ENCODE results near the gene MCOLN1. TPM values are rescaled to one million over a fixed set of nuclear protein-coding genes. Genes with fewer than 3 reads are reported as not detected.
A peak's percentile ranks its signal among the peaks of the same experiment; 100 is the strongest.

The MCOLN1 gene
- total and polyA plus RNA-seq, 9 of the 15 experiments (the other 6 are each of a cell fraction or from before 2014, with no cell fraction given) = 0.25 to 15.4 (median 7.1) TPM

DNA sequence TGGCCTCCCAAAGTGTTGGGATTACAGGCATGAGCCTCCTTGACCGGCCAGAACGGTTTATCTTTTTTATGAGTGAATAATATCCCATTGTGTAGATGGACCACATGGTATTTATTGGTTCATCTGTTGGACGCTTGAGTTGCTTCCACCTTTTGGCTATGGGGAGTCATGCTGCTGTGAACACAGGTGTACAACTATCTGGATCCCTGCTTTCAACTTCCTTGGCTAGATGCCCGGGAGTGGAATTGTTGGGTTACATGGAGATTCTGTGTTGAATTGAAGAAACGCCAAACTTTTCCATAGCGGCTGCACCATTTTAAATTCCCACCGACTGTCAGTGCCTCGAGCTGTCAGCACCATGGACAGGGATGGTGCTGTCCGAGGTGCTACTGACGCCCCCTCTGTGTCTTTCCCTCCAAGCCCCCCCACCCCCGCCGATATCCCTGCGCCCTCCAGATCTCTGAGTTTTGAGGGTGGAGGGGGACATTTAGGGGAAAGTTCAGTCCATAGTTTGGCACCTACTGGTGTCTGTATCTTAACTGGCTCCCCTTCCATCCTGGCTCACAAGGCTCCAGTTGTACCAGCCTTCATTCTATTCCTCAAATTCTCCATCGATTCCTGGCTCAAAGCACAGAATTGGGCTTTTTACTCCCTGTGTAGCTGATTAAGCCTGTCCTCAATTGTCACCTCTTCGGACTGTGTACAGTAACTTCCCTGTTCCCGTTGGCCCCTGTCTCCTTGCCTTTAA, 40.4 kb downstream of the MCOLN1 start (continued):
- peak; percentile 98 to 99 for TF ChIP-seq SIN3A (IDR thresholded peaks at IDR 0.05; ENCODE audit: borderline replicate concordance in 2 of 2, control insufficient read depth in 1 of 2, low read depth in 2 of 2, low read length in 2 of 2)
- TF ChIP-seq, protein P1, sequence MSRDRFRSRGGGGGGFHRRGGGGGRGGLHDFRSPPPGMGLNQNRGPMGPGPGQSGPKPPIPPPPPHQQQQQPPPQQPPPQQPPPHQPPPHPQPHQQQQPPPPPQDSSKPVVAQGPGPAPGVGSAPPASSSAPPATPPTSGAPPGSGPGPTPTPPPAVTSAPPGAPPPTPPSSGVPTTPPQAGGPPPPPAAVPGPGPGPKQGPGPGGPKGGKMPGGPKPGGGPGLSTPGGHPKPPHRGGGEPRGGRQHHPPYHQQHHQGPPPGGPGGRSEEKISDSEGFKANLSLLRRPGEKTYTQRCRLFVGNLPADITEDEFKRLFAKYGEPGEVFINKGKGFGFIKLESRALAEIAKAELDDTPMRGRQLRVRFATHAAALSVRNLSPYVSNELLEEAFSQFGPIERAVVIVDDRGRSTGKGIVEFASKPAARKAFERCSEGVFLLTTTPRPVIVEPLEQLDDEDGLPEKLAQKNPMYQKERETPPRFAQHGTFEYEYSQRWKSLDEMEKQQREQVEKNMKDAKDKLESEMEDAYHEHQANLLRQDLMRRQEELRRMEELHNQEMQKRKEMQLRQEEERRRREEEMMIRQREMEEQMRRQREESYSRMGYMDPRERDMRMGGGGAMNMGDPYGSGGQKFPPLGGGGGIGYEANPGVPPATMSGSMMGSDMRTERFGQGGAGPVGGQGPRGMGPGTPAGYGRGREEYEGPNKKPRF (IDR thresholded peaks at IDR 0.05; ENCODE audit: low read depth, low read length) = no peak
- TF ChIP-seq FOXA3 (CRISPR knock-in tag; conservative IDR thresholded peaks at IDR 0.05 in 1 of 2, IDR thresholded peaks at IDR 0.05 in 1 of 2) = peak in 1 of 2 experiments; percentile 93; a peak in 2 of 4 replicates
- TF ChIP-seq FOXK1 (CRISPR knock-in tag; IDR thresholded peaks at IDR 0.05; ENCODE audit: borderline replicate concordance) = peak; percentile 99
- no peak for TF ChIP-seq BRD9 (IDR thresholded peaks at IDR 0.05; ENCODE audit: low read depth, partially characterized antibody)
- TF ChIP-seq, protein P2, sequence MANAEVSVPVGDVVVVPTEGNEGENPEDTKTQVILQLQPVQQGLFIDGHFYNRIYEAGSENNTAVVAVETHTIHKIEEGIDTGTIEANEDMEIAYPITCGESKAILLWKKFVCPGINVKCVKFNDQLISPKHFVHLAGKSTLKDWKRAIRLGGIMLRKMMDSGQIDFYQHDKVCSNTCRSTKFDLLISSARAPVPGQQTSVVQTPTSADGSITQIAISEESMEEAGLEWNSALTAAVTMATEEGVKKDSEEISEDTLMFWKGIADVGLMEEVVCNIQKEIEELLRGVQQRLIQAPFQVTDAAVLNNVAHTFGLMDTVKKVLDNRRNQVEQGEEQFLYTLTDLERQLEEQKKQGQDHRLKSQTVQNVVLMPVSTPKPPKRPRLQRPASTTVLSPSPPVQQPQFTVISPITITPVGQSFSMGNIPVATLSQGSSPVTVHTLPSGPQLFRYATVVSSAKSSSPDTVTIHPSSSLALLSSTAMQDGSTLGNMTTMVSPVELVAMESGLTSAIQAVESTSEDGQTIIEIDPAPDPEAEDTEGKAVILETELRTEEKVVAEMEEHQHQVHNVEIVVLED (CRISPR knock-in tag; IDR thresholded peaks at IDR 0.05) = no peak
- peak; percentile 100 for TF ChIP-seq NR3C1 (CRISPR knock-in tag; IDR thresholded peaks at IDR 0.05)
- TF ChIP-seq BACH1 (tag; IDR thresholded peaks at IDR 0.05) = peak; percentile 89
- TF ChIP-seq DACH1 (IDR thresholded peaks at IDR 0.05; ENCODE audit: partially characterized antibody) = no peak
- TF ChIP-seq SMARCE1 (IDR thresholded peaks at IDR 0.05) = no peak
- TF ChIP-seq ZNF316 (IDR thresholded peaks at IDR 0.05) = no peak
- TF ChIP-seq, protein P3, sequence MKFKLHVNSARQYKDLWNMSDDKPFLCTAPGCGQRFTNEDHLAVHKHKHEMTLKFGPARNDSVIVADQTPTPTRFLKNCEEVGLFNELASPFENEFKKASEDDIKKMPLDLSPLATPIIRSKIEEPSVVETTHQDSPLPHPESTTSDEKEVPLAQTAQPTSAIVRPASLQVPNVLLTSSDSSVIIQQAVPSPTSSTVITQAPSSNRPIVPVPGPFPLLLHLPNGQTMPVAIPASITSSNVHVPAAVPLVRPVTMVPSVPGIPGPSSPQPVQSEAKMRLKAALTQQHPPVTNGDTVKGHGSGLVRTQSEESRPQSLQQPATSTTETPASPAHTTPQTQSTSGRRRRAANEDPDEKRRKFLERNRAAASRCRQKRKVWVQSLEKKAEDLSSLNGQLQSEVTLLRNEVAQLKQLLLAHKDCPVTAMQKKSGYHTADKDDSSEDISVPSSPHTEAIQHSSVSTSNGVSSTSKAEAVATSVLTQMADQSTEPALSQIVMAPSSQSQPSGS (CRISPR knock-in tag; IDR thresholded peaks at IDR 0.05) = peak; percentile 91

Data from K562 (cell line).